Gastroesophageal sphincter (tissue), 3 donors: Measurements from ENCODE around the gene DAP.
"Not testable (repeated sequence)": the region's sequence is repeated elsewhere in the genome, so short reads cannot be mapped to it uniquely, and the experiment has no call there.

Experiments
- CTCF ChIP-seq, 4 experiments: fragments of 200-600 bp in 2 of 4; fragments of 450-650 bp in 2 of 4; sonication (generic) in 1 of 4; IDR thresholded peaks; one replicate each; pipeline ENCODE4 v1.5.1; 2017 to 2019; ENCODE audit warnings: antibody characterized with exemption in 4 of 4, mild to moderate bottlenecking in 2 of 4, moderate library complexity in 2 of 4
- EP300 ChIP-seq: sonication (generic); formaldehyde crosslinking; IDR thresholded peaks from one replicate; pipeline ENCODE4 v1.6.1; 2017; ENCODE audit warnings: antibody characterized with exemption, mild to moderate bottlenecking
- POLR2A ChIP-seq, 2 donors: fragments of 450-650 bp; IDR thresholded peaks; one replicate each; pipeline ENCODE4 v1.6.1; 2017; ENCODE audit warnings: antibody characterized with exemption in 2 of 2, mild to moderate bottlenecking in 2 of 2, moderate library complexity in 1 of 2
- POLR2AphosphoS5 ChIP-seq: sonication (generic); formaldehyde crosslinking; IDR thresholded peaks from one replicate; pipeline ENCODE4 v1.6.1; 2017; ENCODE audit warnings: antibody characterized with exemption

DNA sequence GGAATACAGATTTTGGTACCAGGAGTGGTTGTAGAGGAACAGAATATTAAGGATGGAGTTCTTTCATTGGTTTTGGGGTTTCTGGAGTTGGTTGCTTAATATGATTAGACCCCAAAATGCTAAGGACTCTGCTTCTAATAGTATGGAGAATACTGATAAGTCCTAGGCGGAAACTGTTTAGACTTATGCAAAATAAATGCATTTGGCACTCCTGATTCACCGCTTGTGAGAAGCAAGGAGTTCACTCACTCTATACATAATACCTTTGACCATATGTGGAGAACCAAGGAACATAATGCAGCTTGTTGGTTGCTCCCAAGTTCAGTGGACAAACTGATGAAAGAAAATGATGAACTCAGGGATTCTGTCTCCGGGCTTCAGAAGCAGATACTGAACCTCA, 44.2 kb downstream of the DAP start:
- not testable (repeated sequence) for TF ChIP-seq CTCF (IDR thresholded peaks at IDR 0.05); POLR2A (IDR thresholded peaks at IDR 0.05); POLR2AphosphoS5; EP300
